Middle frontal gyrus (tissue), 1 donor: ENCODE measurements around the gene COG6.

Experiments
- DNase-seq: peaks from one replicate; pipeline ENCODE4 v3.0.0-alpha.2; 2015; ENCODE audit warnings: low spot score; ENCODE audit errors: extremely low spot score

The COG6 gene

GRCh38 chr13:39767791-39768517 lies 112.5 kb downstream of the COG6 start:
- no peak for DNase-seq

- DNase-seq: no peak
Observed at GRCh38 chr13:39768962-39769361, 113.5 kb downstream of the COG6 start.

- DNase-seq: no peak
Observed at GRCh38 chr13:39770221-39771090, 115.0 kb downstream of the COG6 start.

GRCh38 chr13:39773833-39774232 lies 118.4 kb downstream of the COG6 start:
- DNase-seq: no peak

GRCh38 chr13:39776439-39776838 lies 121.0 kb downstream of the COG6 start:
- no peak for DNase-seq

- no peak for DNase-seq
Observed at GRCh38 chr13:39777021-39777420, 121.6 kb downstream of the COG6 start.

- DNase-seq: no peak
Observed at GRCh38 chr13:39777527-39778061, 122.1 kb downstream of the COG6 start.

GRCh38 chr13:39779337-39780265 lies 124.1 kb downstream of the COG6 start:
- DNase-seq: no peak

GRCh38 chr13:39780711-39781110 lies 125.2 kb downstream of the COG6 start:
- no peak for DNase-seq

GRCh38 chr13:39781381-39781780 lies 125.9 kb downstream of the COG6 start:
- DNase-seq: no peak

- DNase-seq: no peak
Observed at GRCh38 chr13:39783051-39783450, 127.6 kb downstream of the COG6 start.

- no peak for DNase-seq
Observed at GRCh38 chr13:39784347-39784746, 128.9 kb downstream of the COG6 start.

- no peak for DNase-seq
Observed at GRCh38 chr13:39786091-39786490, 130.6 kb downstream of the COG6 start.

GRCh38 chr13:39787086-39787487 lies 131.6 kb downstream of the COG6 start:
- DNase-seq: no peak

- no peak for DNase-seq
Observed at GRCh38 chr13:39788102-39788501, 132.6 kb downstream of the COG6 start.

GRCh38 chr13:39789451-39789850 lies 134.0 kb downstream of the COG6 start:
- no peak for DNase-seq
